ENCODE measurements around the gene ATP5F1D.

The ATP5F1D gene

DNA sequence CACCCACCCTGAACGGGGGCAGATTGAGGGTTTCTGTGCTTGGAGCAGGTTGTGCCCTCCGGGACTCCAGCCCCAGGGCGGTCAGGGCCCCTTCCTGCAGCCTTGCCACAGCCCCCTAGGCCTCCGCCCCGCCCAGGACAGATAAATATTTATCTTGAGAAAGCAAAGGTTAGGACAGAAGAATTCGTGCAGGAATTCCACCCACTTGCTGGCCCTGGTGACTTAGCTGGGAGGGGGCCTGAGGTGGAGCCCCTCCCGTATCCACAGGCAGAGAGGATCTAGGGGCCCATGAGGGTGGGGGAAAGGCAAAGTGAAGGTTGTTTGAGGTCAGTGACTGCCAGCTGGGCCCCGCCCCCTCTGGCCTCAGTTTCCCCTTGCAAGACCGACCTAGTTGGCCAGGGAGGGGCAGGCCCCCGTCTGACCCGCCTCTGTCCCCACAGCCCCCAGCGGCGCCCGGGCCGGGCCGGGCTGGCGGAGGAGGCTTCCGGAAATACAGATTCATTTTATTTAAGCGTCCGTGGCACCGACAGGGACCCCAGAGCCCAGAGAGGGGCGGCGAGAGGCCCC, 12.0 kb downstream of the ATP5F1D start:
- Histone ChIP-seq H3K9me3 (ENCODE audit: insufficient read depth, low read length) (no peaks in the 10 kb centered on the region), H3K9ac (ENCODE audit: low read length) (peak overlapping the region; percentile 98), H3K27me3 (ENCODE audit: low read depth, low read length) (no peaks in the 10 kb centered on the region), H3K4me3 (ENCODE audit: low read length) (peak overlapping the region; percentile 88), H3K27ac (ENCODE audit: low read length) (peak overlapping the region; percentile 92), H3K79me2 (ENCODE audit: low read length) (peaks cover 66% of the 10 kb centered on the region), H3K4me2 (ENCODE audit: low read length) (peak overlapping the region; percentile 100), H3K36me3 (replicated peaks; ENCODE audit: low read depth, low read length) (peaks cover 58% of the 10 kb centered on the region), H2AFZ (ENCODE audit: low read depth, low read length) (no peak overlapping the region), H3K4me1 (ENCODE audit: low read length) (peaks cover 29% of the 10 kb centered on the region), H4K20me1 (ENCODE audit: insufficient read depth, low read length) (peaks cover 11% of the 10 kb centered on the region; the same call in 1 of the 2 replicates)
- TF ChIP-seq, protein P1, sequence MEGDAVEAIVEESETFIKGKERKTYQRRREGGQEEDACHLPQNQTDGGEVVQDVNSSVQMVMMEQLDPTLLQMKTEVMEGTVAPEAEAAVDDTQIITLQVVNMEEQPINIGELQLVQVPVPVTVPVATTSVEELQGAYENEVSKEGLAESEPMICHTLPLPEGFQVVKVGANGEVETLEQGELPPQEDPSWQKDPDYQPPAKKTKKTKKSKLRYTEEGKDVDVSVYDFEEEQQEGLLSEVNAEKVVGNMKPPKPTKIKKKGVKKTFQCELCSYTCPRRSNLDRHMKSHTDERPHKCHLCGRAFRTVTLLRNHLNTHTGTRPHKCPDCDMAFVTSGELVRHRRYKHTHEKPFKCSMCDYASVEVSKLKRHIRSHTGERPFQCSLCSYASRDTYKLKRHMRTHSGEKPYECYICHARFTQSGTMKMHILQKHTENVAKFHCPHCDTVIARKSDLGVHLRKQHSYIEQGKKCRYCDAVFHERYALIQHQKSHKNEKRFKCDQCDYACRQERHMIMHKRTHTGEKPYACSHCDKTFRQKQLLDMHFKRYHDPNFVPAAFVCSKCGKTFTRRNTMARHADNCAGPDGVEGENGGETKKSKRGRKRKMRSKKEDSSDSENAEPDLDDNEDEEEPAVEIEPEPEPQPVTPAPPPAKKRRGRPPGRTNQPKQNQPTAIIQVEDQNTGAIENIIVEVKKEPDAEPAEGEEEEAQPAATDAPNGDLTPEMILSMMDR (IDR thresholded peaks at IDR 0.05; ENCODE audit: low read depth, low read length), result no peak
- no peak for TF ChIP-seq EZH2phosphoT487 (IDR thresholded peaks at IDR 0.05; ENCODE audit: low read depth)

DNA sequence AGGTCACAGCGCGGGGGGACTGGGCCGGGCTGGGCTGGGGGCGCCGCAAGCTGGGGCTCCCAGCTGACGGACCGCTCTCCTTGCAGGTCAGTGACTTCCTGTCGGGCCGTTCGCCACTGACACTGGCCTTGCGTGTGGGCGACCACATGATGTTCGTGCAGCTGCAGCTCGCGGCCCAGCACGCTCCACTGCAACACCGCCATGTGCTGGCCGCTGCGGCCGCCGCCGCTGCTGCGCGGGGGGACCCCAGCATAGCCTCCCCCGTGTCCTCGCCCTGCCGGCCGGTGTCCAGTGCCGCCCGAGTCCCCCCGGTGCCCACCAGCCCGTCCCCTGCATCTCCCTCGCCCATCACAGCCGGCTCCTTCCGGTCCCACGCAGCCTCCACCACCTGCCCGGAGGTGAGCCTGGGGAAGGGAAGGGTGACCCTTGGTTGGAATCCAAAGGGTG, 12.6 kb downstream of the ATP5F1D start:
- no peaks in the 10 kb centered on the region for H3K9me3 ChIP-seq (ENCODE audit: insufficient read depth, low read length)
- TF ChIP-seq, protein P1 (IDR thresholded peaks at IDR 0.05; ENCODE audit: low read depth, low read length), result no peak
- no peak for TF ChIP-seq EZH2phosphoT487 (IDR thresholded peaks at IDR 0.05; ENCODE audit: low read depth)
- H4K20me1 ChIP-seq (ENCODE audit: insufficient read depth, low read length), result peaks cover 11% of the 10 kb centered on the region; the same call in 1 of the 2 replicates
- H2AFZ ChIP-seq (ENCODE audit: low read depth, low read length), result no peak overlapping the region
- no peaks in the 10 kb centered on the region for H3K27me3 ChIP-seq (ENCODE audit: low read depth, low read length)
- no peak overlapping the region for H3K9ac ChIP-seq (ENCODE audit: low read length)
- peaks cover 66% of the 10 kb centered on the region for H3K79me2 ChIP-seq (ENCODE audit: low read length)
- peaks cover 58% of the 10 kb centered on the region for H3K36me3 ChIP-seq (replicated peaks; ENCODE audit: low read depth, low read length)
- H3K4me1 ChIP-seq (ENCODE audit: low read length), result peaks cover 34% of the 10 kb centered on the region
- H3K4me2 ChIP-seq (ENCODE audit: low read length), result no peak overlapping the region
- no peak overlapping the region for H3K27ac ChIP-seq (ENCODE audit: low read length)
- no peak overlapping the region for H3K4me3 ChIP-seq (ENCODE audit: low read length)

GRCh38 chr19:1254530-1255185, 13.1 kb downstream of the ATP5F1D start:
- no peak for TF ChIP-seq EZH2phosphoT487 (IDR thresholded peaks at IDR 0.05; ENCODE audit: low read depth)
- Histone ChIP-seq H3K79me2 (ENCODE audit: low read length) (peaks cover 65% of the 10 kb centered on the region), H4K20me1 (ENCODE audit: insufficient read depth, low read length) (peaks cover 11% of the 10 kb centered on the region; the same call in 1 of the 2 replicates), H3K27ac (ENCODE audit: low read length) (no peak overlapping the region), H3K36me3 (replicated peaks; ENCODE audit: low read depth, low read length) (peaks cover 58% of the 10 kb centered on the region), H3K4me2 (ENCODE audit: low read length) (no peak overlapping the region), H3K27me3 (ENCODE audit: low read depth, low read length) (no peaks in the 10 kb centered on the region), H3K9me3 (ENCODE audit: insufficient read depth, low read length) (no peaks in the 10 kb centered on the region), H3K4me1 (ENCODE audit: low read length) (peaks cover 39% of the 10 kb centered on the region), H3K9ac (ENCODE audit: low read length) (no peak overlapping the region), H2AFZ (ENCODE audit: low read depth, low read length) (no peak overlapping the region), H3K4me3 (ENCODE audit: low read length) (no peak overlapping the region)

DNA sequence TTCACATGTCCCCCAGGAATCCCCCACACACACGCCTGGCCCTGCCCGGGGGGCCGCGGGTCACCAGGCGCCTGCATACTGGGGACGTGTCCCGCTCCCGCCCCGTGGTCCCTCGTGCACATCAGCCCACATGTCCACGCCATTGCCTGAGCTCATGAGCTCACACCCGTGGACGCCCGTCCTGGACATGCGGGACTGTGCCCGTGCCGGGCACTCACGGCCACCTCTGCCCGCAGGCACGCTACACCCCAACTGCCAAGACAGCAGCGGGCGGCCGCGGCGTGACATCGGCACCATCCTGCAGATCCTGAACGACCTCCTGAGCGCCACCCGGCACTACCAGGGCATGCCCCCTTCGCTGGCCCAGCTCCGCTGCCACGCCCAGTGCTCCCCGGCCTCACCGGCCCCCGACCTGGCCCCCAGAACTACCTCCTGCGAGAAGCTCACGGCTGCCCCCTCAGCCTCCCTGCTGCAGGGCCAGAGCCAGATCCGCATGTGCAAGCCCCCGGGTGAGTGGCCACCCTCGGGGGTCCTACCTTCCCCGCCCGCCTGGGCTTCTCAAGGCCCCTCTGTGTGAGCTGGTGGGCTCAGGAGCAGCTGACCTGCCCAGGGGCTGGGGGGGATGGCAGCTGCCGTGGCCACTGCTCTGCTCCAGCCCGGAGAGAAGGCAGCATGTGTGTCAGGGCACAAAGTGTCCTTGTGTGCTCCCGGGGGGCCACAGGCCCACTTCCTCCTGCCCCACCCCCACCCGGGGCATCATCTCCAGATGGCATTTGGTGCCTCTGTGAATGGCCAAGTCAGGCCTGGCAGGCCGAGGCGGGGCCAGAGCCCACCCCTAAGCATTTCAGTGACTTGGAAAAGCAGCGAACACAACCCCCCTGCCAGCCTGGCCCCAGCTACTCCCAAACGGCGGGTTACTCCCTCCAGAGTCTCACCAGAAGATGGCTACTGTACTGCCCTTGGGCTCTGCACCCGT, 13.9 kb downstream of the ATP5F1D start:
- peaks cover 58% of the 10 kb centered on the region for H3K36me3 ChIP-seq (replicated peaks; ENCODE audit: low read depth, low read length)
- no peaks in the 10 kb centered on the region for H3K9me3 ChIP-seq (ENCODE audit: insufficient read depth, low read length)
- H2AFZ ChIP-seq (ENCODE audit: low read depth, low read length), result no peak overlapping the region
- peaks cover 47% of the 10 kb centered on the region for H3K4me1 ChIP-seq (ENCODE audit: low read length)
- no peaks in the 10 kb centered on the region for H3K27me3 ChIP-seq (ENCODE audit: low read depth, low read length)
- H3K9ac ChIP-seq (ENCODE audit: low read length), result no peak overlapping the region
- H3K4me2 ChIP-seq (ENCODE audit: low read length), result no peak overlapping the region
- no peak overlapping the region for H3K4me3 ChIP-seq (ENCODE audit: low read length)
- no peak overlapping the region for H3K27ac ChIP-seq (ENCODE audit: low read length)
- peaks cover 57% of the 10 kb centered on the region for H3K79me2 ChIP-seq (ENCODE audit: low read length)
- H4K20me1 ChIP-seq (ENCODE audit: insufficient read depth, low read length), result peaks cover 11% of the 10 kb centered on the region; the same call in 1 of the 2 replicates
- TF ChIP-seq EZH2phosphoT487 (IDR thresholded peaks at IDR 0.05; ENCODE audit: low read depth), result no peak
- TF ChIP-seq, protein P1 (IDR thresholded peaks at IDR 0.05; ENCODE audit: low read depth, low read length), result no peak
